GM18951 (cell line): Measurements from ENCODE around the gene SAMD4A.

ENCODE experiments used
- POLR2A ChIP-seq: IDR thresholded peaks from 4 replicates; pipeline ENCODE4 v1.6.1; 2011; ENCODE audit warnings: mild to moderate bottlenecking; ENCODE audit not compliant: insufficient read length, insufficient read depth; ENCODE audit errors: extremely low read depth
- in situ Hi-C: fragments of 300-500 bp; cut with MboI; formaldehyde crosslinking; loops from one replicate; pipeline ENCODE4 v1.12.0; 2022; ENCODE audit warnings: low sequenced_read_pairs, mixed read lengths, inconsistent platforms; ENCODE audit not compliant: unreplicated experiment

Gene SAMD4A

DNA sequence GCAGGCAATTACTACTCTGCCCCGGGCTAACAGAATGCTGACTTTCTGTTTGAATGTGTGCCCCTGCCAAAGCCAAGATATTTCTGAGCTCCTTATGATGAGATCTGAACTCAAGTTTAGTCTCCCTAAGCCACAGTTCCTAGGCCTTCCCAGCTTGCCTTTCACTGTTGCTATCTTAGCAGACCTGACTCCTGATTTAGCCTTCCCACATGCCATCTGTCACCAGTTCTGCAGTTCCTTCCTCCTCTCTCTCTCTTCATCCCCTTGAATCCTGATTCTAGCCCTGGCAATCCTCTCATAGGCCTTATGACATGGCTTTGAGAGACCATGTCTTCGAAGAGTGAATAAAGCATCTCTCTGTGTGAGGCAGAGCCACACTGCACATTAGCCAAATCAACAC is 12.5 kb upstream of the SAMD4A start:
- in situ Hi-C loops = no loop called here
- TF ChIP-seq POLR2A = no peak

DNA sequence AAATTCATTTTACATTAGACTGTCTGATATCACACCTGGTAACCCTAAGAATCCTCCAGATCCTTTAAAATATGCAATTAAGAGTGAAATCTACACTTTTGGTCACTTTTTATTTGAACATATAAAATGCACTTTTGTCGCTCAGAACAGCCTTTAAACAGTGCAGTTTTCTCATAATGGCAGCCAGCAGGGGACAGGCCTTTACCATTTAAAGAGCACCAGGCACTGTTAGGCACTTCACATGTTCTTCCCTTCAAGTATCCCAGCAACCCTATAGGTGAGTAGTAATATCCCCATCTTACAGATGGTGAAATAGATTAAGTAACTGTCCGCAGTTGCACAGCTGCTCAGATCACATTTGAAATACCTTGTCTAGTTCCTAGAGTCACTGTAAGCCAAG is 11.3 kb upstream of the SAMD4A start:
- in situ Hi-C loops = no loop called here
- no peak for TF ChIP-seq POLR2A

GRCh38 chr14:54556535-54556934 is 10.4 kb upstream of the SAMD4A start:
- no peak for TF ChIP-seq POLR2A
- in situ Hi-C loops = no loop called here

DNA sequence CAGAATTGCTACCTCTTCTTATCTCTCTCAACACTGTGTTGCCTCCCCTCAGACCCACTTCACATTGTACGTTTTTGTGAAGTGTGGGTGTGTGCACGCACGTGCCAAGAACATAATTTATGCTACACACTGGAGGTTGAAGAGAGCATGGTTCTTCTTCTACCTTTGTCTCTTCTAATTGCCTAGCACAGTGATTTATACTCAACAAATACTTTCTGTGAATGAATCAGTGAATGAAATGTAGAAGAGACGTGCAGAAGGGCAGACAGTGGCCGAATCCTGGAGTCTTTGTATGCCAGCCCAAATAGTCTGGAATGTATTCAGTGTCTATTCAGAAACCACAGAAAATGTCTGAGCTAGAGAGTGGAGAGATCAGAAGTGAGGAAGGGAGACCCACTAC is 4.6 kb upstream of the SAMD4A start:
- in situ Hi-C loops = no loop called here
- TF ChIP-seq POLR2A = no peak

DNA sequence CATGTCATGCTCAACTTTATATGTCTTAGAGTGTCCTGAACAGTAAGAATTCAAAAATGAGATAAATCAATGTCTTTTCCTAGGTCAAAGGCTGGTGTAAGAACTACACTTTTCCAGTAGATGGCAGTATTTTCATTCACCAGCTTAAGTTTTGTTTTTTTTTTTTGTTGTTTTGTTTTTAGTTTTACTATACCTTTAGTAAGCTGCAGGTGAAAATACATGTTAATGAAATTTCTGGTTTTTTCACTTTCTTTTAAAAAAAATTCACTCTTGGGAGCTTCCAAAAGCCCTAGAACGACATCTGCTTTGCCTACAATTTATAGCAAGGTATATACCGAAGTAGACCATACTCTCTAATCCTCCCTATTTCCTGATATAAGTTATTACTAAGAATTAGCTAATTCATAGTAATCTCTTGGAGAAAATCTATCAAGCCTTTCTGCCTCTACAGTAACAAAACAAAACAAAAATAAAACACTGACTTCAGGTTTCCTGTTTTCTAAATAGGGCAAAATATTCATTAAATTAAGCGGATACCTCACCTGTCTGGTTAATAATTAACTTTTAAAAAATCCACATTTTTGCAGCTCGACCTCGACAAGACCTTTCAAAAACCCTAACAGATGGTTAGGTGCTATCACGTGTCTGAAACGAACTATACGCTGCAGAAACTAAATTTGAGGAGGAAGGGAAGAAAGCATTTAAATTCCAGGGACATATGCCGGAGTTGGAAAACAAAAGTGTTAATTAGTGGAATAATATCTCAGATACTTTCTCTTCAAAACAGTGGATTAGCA is 2.7 kb upstream of the SAMD4A start:
- in situ Hi-C loops = no loop called here
- no peak for TF ChIP-seq POLR2A

DNA sequence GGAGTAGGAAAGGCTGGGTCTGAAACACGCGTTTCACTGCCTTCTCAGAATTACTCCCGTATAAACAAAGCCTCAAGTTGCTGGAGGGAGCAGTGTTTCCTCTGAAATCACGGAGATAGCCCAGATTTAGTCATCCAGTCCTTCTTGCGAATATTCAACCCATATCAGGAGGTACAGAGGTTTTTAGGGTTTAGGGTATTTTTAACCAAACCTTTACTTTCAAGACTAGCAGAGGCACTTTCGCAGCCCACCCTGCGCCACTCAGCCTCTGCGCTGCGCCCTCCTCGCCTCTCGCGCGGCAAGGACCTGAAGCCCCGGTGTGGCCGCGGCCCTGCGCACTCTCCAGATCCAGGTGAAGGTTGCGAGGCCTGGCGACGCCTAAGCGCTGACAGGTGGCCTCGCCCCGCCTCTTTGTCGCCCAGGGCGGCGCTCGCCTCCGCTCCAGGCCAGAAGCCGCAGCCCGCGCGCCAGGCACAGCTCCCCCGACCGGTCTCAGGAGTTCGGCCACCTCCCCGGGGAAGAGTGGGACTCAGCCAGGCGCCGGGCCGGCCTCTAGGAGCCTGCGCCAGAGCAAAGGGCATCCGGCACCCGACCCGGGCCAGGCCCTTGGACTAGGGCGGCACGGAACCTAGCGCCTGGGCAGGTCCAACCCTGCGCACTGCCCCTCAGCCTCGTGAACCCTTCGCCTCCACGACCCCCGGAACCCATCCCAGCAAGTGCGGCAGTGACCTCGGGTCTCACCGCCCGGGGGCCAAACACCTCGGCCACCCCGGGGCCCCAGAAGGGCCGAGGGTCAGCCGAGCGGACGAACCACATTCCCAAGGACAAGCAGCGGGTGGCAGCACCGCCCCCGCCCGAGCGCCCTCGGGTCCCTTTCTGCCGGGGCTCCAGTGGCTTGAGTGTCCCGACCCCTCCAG is 1.8 kb upstream of the SAMD4A start:
- in situ Hi-C loops = no loop called here
- peak; percentile 27 for TF ChIP-seq POLR2A

DNA sequence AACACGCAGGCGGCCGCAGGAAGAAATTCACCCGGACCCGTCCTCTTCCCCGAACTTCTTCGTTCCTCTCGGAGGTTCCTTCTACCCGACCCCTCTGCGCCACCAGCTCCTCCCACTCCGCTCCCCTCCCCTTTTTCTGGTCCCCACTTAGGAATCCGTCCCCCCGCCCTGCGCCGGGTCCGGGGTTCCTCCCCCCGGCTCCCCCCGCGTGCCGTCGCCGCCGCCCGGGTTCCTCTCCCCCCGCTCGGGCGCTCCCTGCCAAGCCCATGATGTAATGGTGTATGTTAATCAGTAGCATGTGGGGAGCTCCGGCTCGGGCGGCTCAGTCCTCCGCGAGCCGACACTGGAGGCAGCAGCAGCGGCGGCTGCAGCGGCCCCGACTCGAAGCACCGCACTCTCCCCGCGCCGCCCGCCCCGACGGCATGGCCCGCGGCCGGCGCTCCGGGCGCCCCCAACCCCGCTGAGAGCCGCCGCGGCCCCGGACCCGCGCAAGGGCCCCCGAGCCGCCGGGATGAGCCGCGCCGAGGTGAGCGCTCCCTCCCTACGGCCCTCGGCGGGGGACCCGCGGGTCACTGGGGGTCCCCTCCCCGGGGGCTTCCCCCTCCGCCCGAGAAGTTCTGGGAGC is 1.0 kb upstream of the SAMD4A start:
- in situ Hi-C loops = no loop called here

GRCh38 chr14:54567224-54567638 is 303 bp downstream of the SAMD4A start:
- TF ChIP-seq POLR2A = no peak
- in situ Hi-C loops = no loop called here

More for the DNA sequence above, 1.0 kb upstream of the SAMD4A start:
- TF ChIP-seq POLR2A = peak; percentile 63

- TF ChIP-seq POLR2A = peak; percentile 3
- in situ Hi-C loops = no loop called here
These were observed 972 bp downstream of the SAMD4A start for GRCh38 chr14:54567639-54568561.

GRCh38 chr14:54568821-54569595 is 2.1 kb downstream of the SAMD4A start:
- in situ Hi-C loops = no loop called here
- no peak for TF ChIP-seq POLR2A

DNA sequence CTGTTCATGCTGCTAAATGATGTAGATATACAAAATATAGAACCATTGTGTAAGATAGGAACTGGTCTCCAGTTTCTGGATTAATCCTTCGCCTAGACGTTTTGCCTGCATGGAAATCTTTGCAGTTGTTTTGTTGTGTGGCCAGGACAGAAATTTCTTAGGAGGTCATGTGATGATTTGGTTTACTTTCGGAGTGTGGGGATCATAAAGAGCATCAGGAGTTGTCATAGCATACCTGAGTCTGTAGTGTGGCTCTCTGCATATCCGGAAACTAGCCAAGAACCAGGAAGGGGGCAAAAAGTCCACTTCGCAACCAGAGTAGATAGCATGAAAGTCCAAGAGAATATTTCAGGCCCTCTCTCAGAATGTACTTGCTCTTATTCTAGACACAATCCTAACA is 3.1 kb downstream of the SAMD4A start:
- TF ChIP-seq POLR2A = no peak
- in situ Hi-C loops = loop anchor here (10.0 kb wide), 1 partner anchor 205 kb away; no protein-coding TSS in a partner anchor
